K562 (cell line): Measurements from ENCODE around the gene FAAP24. TPM values are rescaled to one million over a fixed set of nuclear protein-coding genes. Genes with fewer than 3 reads are reported as not detected.

Experiments
- ARID2 ChIP-seq: fragments of 450-650 bp; IDR thresholded peaks from 2 replicates; pipeline ENCODE4 v1.6.1; 2017; ENCODE audit warnings: antibody characterized with exemption, mild to moderate bottlenecking
- BRD9 ChIP-seq: fragments of 450-650 bp; IDR thresholded peaks from 2 replicates; pipeline ENCODE4 v1.6.1; 2018; ENCODE audit warnings: low read depth; ENCODE audit not compliant: partially characterized antibody
- CC2D1A ChIP-seq: fragments of 450-650 bp; IDR thresholded peaks from 2 replicates; pipeline ENCODE4 v1.6.1; 2017; ENCODE audit warnings: mild to moderate bottlenecking
- EZH2 ChIP-seq: IDR thresholded peaks from 2 replicates; pipeline ENCODE4 v1.6.1; 2012; ENCODE audit warnings: low read depth, mild to moderate bottlenecking, inconsistent platforms, low read length, borderline replicate concordance
- HCFC1 ChIP-seq: IDR thresholded peaks from 2 replicates; pipeline ENCODE4 v1.6.1; 2012; ENCODE audit warnings: low read depth, low read length, improper control_type of control experiment
- ILK ChIP-seq: fragments of 450-650 bp; IDR thresholded peaks from 2 replicates; pipeline ENCODE4 v1.6.1; 2016; ENCODE audit warnings: missing genetic modification characterization, low read depth, mild to moderate bottlenecking, missing compliant biosample characterization, moderate library complexity, borderline replicate concordance
- KAT8 ChIP-seq: fragments of 450-650 bp; IDR thresholded peaks from 2 replicates; pipeline ENCODE4 v1.6.1; 2016; ENCODE audit warnings: low read depth, mild to moderate bottlenecking
- MTA1 ChIP-seq: fragments of 450-650 bp; IDR thresholded peaks from 2 replicates; pipeline ENCODE4 v1.6.1; 2017; ENCODE audit warnings: borderline replicate concordance
- RAD21 ChIP-seq, 2 experiments: fragments of 250-450 bp in 1 of 2; fragments of 450-650 bp in 1 of 2; sonication (Bioruptor Pico) in 1 of 2; formaldehyde crosslinking in 1 of 2; IDR thresholded peaks in 1 of 2; conservative IDR thresholded peaks in 1 of 2; 2 replicates each; pipeline versions ENCODE4 v1.4.0 to v1.8.0; 2020 to 2022; ENCODE audit warnings: mild to moderate bottlenecking in 2 of 2, moderate library complexity in 1 of 2
- SREBF1 ChIP-seq: fragments of 150-350 bp; IDR thresholded peaks from 2 replicates; pipeline ENCODE4 v1.6.1; 2014; ENCODE audit warnings: antibody characterized with exemption, low read depth, low read length, borderline replicate concordance
- TEAD1 ChIP-seq, 2 experiments: fragments of 450-650 bp in 1 of 2; sonication (generic) in 1 of 2; formaldehyde crosslinking; IDR thresholded peaks; 2 replicates each; pipeline versions ENCODE4 v1.4.0 to v1.8.0; 2020 to 2022; ENCODE audit warnings: mild to moderate bottlenecking in 2 of 2, missing genetic modification reagents in 1 of 2
- ZC3H4 ChIP-seq: sonication (generic); formaldehyde crosslinking; IDR thresholded peaks from 2 replicates; pipeline ENCODE4 v1.9.0; 2021; ENCODE audit warnings: missing genetic modification reagents, borderline replicate concordance
- ZNF408 ChIP-seq: fragments of 250-450 bp; sonication (Bioruptor Pico); IDR thresholded peaks from 2 replicates; pipeline ENCODE4 v1.4.0; 2020; ENCODE audit warnings: low read depth, mild to moderate bottlenecking, moderate library complexity
- polyA plus RNA-seq, 8 experiments: library from polyadenylated mRNA; depleted of rRNA in 4 of 8; stranded (reverse) in 5 of 8; unstranded in 3 of 8; fragments of >200 nt; fragmentation: Nextera tagmentation in 2 of 8; fragmentation: Illumina TruSeq in 1 of 8; extraction: Ambion mirVana in 2 of 8; extraction: Trizol in 1 of 8; gene quantifications; 2 replicates each; pipeline versions ENCODE4 v1.2.1 to v1.2.3, GENCODE V29; 2011 to 2014; ENCODE audit warnings: inconsistent platforms in 1 of 8, missing spikeins in 1 of 8
- total RNA-seq, 7 experiments: library from RNA; depleted of rRNA in 6 of 7; stranded (reverse); fragments of >200 nt in 6 of 7; fragmentation: Illumina TruSeq in 2 of 7; extraction: Trizol in 2 of 7; gene quantifications; 2 replicates each; pipeline versions ENCODE4 v1.2.1 to v1.2.3, GENCODE V29; 2011 to 2021; ENCODE audit warnings: low replicate concordance in 1 of 7
- TF ChIP-seq, protein P1 (sequence below): sonication (generic); formaldehyde crosslinking; IDR thresholded peaks from 2 replicates; pipeline ENCODE4 v1.9.0; 2022; ENCODE audit warnings: mild to moderate bottlenecking, missing genetic modification reagents
- TF ChIP-seq, protein P2 (sequence below): fragments of 250-450 bp; sonication (Bioruptor Pico); IDR thresholded peaks from 2 replicates; pipeline ENCODE4 v1.8.0; 2022; ENCODE audit warnings: moderate library complexity, mild to moderate bottlenecking, inconsistent platforms
- TF ChIP-seq, protein P3 (sequence below), 3 experiments: fragments of 200-800 bp in 1 of 3; fragments of 250-450 bp in 1 of 3; fragments of 450-650 bp in 1 of 3; sonication (Bioruptor Pico) in 1 of 3; sonication (Bioruptor generic) in 1 of 3; formaldehyde crosslinking in 1 of 3; IDR thresholded peaks; 2 replicates each; pipeline versions ENCODE4 v1.6.1 to v1.8.0; 2016 to 2022; ENCODE audit warnings: mild to moderate bottlenecking in 2 of 3, missing genetic modification characterization in 2 of 3, missing compliant biosample characterization in 1 of 3, moderate library complexity in 1 of 3
- TF ChIP-seq, protein P4 (sequence below): fragments of 450-650 bp; IDR thresholded peaks from 2 replicates; pipeline ENCODE4 v1.6.1; 2018; ENCODE audit warnings: mild to moderate bottlenecking, low read depth; ENCODE audit not compliant: partially characterized antibody
- TF ChIP-seq, protein P5 (sequence below): fragments of 450-650 bp; conservative IDR thresholded peaks from 2 replicates; pipeline ENCODE4 v1.6.1; 2016; ENCODE audit warnings: missing genetic modification characterization, low read depth, mild to moderate bottlenecking, missing compliant biosample characterization, moderate library complexity
- TF ChIP-seq, protein P6 (sequence below): fragments of 250-450 bp; sonication (Bioruptor Pico); IDR thresholded peaks from 2 replicates; pipeline ENCODE4 v1.4.0; 2020; ENCODE audit warnings: mild to moderate bottlenecking

The FAAP24 gene
- total and polyA plus RNA-seq, 9 of the 15 experiments (the other 6 are each of a cell fraction or from before 2014, with no cell fraction given), result 4.6 to 21.6 (median 8.2) TPM

DNA sequence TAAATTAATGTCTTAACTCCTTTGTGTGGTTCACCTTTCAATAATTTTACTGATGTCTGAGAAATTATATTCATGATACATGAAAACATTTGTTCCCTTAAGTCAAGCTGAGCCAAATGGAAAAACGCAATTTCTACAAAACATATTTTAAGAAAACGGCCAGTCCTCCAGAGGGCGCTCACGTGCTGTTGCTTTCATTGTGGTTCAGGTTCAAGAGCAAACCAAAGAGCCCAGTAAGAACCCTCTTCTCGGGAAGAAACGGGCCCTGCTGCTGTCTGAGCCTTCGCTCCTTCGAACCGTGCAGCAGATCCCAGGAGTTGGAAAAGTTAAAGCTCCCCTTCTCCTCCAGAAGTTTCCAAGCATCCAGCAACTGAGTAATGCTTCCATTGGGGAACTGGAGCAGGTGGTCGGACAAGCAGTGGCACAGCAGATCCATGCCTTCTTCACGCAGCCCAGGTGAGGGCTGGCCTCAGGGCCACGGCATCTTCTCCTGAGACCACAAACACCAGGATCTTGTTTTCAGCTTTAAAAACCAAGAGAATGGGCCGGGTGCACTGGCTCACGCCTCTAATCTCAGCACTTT is 4.3 kb downstream of the FAAP24 start (continued):
- TF ChIP-seq, protein P1, sequence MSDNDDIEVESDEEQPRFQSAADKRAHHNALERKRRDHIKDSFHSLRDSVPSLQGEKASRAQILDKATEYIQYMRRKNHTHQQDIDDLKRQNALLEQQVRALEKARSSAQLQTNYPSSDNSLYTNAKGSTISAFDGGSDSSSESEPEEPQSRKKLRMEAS (CRISPR knock-in tag), result no peak
- TF ChIP-seq EZH2 (no peak), ARID2 (peak; percentile 77; the same call in 1 of the 2 replicates), HCFC1 (no peak), ILK (tag) (no peak), CC2D1A (peak; percentile 13; the same call in 1 of the 2 replicates), ZC3H4 (CRISPR knock-in tag) (no peak), TEAD1 (CRISPR knock-in tag; IDR thresholded peaks at IDR 0.05) (no peak), KAT8 (no peak), BRD9 (no peak), RAD21 (CRISPR knock-in tag; conservative IDR thresholded peaks at IDR 0.05 in 1 of 2, IDR thresholded peaks at IDR 0.05 in 1 of 2) (peak; percentile 81 to 89), MTA1 (no peak), ZNF408 (CRISPR knock-in tag) (no peak), SREBF1 (no peak)
- TF ChIP-seq, protein P2, sequence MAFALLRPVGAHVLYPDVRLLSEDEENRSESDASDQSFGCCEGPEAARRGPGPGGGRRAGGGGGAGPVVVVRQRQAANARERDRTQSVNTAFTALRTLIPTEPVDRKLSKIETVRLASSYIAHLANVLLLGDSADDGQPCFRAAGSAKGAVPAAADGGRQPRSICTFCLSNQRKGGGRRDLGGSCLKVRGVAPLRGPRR, result no peak
- TF ChIP-seq, protein P3, sequence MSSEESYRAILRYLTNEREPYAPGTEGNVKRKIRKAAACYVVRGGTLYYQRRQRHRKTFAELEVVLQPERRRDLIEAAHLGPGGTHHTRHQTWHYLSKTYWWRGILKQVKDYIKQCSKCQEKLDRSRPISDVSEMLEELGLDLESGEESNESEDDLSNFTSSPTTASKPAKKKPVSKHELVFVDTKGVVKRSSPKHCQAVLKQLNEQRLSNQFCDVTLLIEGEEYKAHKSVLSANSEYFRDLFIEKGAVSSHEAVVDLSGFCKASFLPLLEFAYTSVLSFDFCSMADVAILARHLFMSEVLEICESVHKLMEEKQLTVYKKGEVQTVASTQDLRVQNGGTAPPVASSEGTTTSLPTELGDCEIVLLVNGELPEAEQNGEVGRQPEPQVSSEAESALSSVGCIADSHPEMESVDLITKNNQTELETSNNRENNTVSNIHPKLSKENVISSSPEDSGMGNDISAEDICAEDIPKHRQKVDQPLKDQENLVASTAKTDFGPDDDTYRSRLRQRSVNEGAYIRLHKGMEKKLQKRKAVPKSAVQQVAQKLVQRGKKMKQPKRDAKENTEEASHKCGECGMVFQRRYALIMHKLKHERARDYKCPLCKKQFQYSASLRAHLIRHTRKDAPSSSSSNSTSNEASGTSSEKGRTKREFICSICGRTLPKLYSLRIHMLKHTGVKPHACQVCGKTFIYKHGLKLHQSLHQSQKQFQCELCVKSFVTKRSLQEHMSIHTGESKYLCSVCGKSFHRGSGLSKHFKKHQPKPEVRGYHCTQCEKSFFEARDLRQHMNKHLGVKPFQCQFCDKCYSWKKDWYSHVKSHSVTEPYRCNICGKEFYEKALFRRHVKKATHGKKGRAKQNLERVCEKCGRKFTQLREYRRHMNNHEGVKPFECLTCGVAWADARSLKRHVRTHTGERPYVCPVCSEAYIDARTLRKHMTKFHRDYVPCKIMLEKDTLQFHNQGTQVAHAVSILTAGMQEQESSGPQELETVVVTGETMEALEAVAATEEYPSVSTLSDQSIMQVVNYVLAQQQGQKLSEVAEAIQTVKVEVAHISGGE (CRISPR knock-in tag; IDR thresholded peaks at IDR 0.05), result no peak
- TF ChIP-seq, protein P4, sequence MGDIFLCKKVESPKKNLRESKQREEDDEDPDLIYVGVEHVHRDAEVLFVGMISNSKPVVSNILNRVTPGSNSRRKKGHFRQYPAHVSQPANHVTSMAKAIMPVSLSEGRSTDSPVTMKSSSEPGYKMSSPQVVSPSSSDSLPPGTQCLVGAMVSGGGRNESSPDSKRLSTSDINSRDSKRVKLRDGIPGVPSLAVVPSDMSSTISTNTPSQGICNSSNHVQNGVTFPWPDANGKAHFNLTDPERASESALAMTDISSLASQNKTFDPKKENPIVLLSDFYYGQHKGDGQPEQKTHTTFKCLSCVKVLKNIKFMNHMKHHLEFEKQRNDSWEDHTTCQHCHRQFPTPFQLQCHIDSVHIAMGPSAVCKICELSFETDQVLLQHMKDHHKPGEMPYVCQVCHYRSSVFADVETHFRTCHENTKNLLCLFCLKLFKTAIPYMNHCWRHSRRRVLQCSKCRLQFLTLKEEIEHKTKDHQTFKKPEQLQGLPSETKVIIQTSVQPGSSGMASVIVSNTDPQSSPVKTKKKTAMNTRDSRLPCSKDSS, result no peak
- TF ChIP-seq, protein P5, sequence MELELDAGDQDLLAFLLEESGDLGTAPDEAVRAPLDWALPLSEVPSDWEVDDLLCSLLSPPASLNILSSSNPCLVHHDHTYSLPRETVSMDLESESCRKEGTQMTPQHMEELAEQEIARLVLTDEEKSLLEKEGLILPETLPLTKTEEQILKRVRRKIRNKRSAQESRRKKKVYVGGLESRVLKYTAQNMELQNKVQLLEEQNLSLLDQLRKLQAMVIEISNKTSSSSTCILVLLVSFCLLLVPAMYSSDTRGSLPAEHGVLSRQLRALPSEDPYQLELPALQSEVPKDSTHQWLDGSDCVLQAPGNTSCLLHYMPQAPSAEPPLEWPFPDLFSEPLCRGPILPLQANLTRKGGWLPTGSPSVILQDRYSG (tag), result no peak
- TF ChIP-seq, protein P6, sequence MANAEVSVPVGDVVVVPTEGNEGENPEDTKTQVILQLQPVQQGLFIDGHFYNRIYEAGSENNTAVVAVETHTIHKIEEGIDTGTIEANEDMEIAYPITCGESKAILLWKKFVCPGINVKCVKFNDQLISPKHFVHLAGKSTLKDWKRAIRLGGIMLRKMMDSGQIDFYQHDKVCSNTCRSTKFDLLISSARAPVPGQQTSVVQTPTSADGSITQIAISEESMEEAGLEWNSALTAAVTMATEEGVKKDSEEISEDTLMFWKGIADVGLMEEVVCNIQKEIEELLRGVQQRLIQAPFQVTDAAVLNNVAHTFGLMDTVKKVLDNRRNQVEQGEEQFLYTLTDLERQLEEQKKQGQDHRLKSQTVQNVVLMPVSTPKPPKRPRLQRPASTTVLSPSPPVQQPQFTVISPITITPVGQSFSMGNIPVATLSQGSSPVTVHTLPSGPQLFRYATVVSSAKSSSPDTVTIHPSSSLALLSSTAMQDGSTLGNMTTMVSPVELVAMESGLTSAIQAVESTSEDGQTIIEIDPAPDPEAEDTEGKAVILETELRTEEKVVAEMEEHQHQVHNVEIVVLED, result no peak
